ENCODE results near the gene RHCE.
"Not testable (repeated sequence)": the region's sequence is repeated elsewhere in the genome, so short reads cannot be mapped to it uniquely, and the experiment has no call there.

The RHCE gene

DNA sequence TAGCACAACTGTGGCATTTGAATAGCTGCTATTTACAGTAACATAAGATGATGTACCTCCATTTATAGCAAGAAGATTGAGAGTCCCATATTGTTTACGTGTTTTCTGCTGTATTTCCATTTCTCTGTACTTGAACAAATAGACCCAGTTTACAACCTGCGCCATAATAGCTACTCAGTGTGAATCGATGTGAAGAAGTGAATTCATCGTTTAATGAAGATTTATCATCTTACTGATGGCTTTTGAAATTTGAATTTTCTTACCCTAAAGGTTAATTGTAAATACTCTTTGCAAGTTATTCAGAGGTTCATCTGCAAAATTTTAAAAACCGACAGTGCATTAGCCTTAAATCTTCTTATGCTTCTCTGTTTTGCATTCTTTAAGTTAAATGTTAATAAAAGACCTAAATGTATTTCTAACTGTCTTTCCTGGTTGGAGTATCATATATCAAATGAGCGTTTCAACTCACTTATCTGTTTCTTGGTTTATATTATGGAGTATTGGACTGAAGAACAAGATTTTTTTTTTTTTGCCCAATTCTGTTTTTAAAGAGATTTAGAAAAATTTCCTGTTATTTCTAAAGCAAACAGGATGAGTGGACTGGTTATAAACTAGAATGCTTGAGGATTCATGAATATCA, 12.2 kb upstream of the RHCE start:
- DNase-seq, result no peak

DNA sequence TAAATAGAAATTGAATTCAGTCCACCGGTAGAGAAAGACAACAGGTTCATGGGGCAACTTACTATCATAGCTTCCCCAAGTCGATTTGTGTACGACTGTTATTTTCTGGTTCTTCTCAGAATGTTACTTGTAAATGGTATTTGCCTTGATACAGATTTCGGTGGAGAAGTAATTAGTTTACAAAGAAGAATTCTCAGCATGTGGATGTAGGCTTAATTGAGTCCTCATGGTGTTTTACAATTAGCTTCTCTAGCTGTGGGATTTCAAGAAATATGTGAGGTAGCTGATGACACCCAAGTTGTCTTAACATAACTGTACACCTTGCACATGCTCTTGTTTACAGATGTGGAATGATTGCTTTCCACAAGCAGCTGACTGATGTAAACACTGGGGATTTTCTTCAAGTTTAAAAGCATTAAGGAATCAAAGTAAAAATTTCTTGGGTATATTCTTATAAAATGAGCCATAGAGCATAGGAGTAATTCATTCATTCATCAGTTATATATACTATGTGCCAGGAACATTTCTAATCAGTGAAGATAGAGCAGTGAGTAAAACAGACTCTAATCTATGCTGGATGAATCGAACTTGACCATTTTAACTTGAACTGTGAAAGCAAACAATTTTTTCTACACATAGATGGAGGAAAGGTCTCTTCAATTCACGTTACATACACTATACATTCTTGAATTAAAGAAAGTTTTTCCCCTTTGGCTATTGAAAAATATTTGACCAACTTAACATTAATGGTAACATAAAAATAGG, 11.5 kb upstream of the RHCE start:
- DNase-seq, result no peak

DNA sequence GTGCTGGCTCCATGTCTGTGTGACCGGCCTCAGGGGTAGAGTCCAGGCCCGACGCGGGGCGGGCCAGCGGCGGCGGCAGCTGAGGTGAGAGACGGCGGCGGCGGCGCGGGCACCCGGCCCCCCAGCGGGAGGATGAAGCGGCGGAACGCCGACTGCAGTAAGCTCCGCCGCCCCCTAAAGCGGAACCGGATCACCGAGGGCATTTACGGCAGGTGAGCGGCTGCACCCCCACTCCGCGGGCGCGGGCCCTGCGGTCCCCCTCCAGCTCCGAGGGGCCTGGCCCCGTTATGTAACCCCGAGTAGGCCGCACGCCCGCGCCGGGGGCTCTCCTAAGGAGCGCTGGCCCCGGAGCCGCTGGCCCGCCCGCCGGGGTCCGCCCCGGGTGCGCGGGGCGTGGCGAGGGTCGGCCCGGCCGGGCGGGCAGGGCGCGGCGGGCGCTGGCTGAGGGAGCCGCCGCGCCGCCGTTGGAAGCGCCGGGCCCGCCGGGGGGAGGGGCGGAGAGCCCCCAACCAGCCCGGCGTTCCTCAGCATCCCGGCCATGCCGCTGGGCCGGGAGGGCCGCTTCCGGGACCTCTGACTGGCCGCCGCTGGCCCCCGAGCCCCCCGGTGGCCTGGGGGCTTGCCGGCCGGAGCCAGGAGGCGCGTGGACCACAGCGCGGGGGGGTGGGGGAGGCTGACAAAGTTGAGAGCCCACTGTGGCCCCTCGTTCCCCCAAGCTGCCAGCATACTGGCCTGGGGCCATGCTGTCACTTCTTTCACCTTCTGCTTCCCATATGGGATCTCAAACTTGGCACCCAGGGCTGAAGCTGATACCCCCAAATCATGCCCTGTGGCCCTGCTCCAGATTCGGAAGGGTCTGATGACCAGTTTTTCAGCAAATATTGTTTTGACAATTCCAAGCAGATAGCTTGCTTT, 10.6 kb upstream of the RHCE start:
- DNase-seq, result peak; percentile 6

DNA sequence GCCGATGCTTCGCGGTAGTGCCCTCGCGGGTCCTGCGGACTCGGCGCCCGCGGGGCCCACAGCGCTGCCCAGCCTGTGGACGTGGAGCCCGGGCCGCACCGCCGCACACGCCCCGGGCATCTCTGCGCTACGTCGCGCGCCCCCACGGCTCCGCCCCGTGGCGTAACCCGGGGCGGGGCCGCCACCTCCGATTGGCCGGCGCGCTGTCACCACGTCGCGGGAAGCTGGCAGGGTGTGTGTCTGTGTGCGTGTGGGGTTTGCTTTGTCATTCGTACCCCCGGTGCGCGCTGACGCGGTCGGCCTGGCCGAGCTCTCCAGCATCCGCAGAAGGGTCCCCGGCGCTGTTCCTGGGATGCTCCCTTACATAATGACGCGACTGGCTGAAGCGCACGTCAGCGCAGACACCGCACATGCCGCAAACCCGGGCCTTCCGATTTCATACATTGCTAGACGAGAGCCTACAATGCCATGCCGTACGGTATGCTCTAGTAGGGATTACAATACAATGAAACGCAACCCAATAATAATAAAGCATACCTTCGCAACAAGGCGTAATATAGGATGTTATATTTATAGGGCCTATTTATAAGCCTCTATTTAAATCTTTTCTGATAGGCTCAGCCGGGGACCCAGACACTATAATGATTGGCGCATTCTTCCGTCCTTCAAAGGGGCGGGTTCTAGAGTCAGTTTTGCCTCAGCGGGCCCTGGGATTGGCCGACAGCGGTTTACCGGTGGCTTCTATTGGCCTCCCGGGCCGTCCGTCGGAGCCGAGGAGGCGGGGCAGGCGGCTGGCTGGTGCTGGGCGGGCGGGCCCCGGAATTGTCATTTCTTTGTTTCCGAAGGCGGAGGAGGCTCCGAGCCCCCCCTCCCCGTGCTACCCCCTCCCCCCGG, 9.7 kb upstream of the RHCE start, which contains the start of gene MACO1:
Gene MACO1, plus strand, starts transcription at position 825 of the 894 bp plus-strand sequence. CDS start 202 bp downstream, outside the sequence.
- DNase-seq, result peak; percentile 97

DNA sequence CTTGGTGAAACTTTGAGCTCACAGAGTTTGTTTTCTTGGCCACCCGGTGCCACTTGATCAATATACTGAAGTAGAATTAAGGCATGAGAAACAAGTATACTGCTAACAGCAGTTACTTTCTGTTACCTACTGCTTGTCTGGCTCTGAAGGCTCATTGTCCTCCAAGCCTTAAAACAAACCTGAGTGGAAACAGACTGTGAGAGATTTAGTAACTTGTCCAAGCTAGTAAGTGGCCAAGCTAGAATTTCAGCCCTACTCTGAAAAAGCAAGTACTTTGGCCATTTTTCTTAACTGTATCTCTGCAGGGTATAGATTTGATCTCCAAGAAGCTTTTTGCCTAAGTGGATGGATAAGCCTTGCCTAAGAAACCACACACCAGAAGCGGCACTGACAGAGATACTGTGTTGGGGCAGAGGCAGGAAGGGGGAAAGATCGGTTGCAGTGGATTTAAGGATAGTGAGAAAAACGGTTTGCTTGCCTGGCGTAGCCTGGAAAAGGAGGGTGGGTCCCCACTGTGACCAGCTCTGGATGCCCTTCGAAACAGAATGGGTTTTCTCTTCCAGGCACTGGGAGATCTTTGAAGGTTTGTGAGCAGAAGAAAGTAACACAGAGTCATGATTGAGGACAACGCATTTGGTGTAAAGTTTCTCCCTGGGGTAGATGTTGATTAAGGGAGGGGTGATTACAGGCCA, 8.0 kb upstream of the RHCE start:
- DNase-seq, result no peak

DNA sequence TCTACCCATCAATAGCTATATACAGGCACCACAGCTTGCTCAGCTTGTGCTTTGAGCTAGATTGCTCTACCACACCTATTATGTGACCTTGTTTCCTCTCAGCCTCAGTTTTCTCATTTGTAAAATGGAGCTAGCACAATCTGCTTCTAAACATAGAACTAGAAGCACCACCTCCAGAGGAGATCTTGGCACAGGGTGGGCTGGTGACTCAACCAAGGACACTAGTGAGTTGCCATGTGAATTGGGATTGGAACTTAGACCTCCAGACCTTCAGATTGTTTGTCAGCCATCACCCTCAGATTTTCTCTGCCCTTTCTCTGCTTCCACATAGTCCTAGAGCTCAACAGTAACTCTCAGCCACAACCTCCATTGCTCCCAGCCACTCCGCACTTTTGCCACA, 7.1 kb upstream of the RHCE start:
- no peak for DNase-seq

DNA sequence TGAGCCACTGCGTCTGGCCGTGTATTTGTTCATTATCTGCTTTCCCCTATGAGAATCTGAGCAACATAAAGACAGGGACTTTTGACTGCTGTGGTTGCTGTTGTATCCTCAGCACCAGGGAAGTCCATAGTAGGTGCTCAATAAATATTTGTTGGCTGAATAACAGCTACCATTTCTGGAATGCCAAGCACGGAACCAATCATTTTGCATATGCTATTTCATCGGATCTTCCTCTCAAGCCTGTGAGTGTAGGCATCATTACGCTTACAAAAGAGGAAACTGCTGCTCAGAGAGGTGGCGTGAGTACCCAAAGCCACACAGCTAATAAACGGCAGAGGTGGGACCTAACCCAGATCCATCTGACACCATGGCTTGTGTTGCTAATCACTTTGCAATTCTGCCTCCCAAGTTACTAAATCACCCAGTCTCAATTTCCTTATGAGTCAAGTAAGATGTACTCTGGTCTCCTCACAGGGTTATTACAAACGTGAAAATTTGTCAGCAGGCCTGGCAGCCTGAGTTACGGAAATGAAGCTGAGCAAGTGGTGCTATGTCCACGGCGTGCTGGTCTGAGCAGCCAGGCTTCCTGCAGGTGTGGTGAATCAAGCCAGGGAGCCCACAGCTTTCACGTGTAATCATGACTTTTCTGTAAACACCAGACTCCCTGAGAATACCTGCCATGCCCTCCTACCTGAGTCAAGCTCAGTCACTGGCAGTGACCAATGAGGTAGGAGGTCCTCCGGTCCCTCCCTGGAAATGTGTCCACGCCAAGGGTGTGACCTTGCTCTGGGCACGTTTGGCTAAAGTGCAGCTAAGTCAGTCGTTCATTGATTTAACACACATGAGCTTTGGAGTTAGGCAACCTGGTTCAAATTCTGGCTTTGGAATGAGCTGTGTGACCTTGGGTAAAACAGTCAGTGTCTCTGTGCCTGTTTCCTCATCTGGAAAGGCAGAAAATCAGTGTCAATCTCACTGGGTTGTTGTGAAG, 4.8 kb upstream of the RHCE start:
- no peak for DNase-seq

DNA sequence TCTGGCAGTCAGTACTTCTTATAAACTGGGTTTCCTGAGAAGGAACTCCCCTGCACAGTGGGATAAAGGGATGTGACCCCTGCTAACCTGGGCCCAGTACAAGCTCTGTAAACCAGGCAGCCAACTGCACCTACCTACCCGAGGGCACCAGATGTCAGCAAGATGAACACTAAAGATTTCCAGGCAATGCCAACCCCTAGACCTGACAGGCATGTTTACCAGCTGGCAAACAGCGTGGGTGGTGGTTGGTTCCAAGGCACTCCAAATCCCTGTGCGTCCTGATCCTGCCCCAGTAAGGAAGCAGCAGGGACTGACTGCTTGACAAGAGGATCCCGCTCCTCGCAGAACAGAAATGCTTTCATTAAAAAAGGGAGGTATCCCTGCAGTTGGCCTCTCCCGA, 2.6 kb upstream of the RHCE start:
- not testable (repeated sequence) for DNase-seq

DNA sequence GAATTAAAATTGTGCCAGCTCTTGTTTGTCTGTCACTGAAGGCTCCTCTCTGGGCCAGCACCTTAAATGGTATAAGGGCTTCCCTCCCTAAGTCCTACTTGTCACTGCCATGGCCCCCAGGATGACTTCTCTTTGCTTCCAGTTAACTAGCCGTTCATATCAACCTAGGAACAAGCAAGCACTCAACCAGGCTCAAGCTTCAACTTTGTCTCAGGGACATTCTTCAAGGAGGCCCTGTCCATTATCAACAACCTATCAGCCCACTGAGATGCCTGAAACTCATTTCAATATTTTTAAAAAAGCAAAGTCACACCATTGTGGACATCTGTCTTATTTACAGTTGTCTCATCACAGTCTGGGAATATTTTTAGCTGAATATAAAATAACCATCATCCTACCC, 1.3 kb downstream of the RHCE start:
- DNase-seq, result not testable (repeated sequence)

DNA sequence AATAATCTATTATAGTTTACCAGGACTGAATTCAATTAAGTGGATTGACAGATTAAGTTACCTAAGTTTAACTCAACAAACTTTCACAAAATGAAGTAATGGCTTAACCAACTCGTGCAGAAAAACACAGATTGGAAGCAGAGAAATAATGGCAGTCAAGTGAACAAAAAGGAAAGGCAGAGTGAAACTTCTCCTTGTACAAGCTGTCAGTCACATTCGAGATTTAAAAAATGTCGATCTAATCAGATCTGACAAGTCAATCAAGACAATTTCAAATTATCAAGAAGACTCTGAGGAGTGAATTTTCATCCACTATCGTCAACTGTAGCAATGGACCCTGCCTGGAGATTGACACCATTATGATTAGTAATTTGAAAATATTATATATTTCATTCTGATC, 3.3 kb downstream of the RHCE start:
- DNase-seq, result not testable (repeated sequence)

DNA sequence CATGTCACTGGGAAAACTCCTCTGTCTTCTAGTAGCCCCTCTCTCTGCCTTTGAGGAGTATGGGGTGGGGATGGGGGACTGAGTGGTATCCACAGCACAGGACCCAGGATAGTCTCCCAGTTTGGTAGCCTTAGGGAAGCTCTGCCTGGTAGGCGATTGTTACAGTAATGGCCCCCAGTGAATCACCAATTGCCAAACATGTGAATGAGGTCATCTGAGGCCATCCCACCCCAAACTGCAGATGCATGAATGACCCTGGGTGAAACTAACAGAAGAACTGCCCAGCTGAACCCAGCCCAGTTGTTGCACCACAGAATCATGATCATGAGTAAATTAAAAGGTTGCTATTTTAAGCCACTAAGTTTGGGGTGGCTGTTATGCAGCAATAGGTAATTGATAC, 6.0 kb downstream of the RHCE start:
- DNase-seq, result not testable (repeated sequence)

DNA sequence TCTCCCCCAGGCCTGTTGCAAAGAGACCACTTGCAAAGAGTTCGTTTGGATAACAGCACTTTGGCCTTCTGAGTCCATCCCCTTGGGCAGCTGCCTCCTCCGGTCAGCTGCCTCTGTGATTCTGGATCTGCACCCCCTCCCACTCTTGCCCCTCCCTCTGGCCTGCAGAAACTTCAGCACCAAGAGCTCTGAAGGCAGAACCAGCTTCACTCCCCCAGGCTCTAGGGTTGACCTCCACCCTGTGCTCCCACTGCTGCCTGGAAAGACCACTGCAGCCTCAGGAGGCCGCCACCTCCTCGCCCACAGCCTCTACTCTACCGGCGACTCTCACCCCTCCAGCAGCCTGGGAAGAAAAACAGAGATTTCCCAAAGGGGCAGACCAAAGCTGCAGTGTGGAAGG, 6.5 kb downstream of the RHCE start:
- not testable (repeated sequence) for DNase-seq

DNA sequence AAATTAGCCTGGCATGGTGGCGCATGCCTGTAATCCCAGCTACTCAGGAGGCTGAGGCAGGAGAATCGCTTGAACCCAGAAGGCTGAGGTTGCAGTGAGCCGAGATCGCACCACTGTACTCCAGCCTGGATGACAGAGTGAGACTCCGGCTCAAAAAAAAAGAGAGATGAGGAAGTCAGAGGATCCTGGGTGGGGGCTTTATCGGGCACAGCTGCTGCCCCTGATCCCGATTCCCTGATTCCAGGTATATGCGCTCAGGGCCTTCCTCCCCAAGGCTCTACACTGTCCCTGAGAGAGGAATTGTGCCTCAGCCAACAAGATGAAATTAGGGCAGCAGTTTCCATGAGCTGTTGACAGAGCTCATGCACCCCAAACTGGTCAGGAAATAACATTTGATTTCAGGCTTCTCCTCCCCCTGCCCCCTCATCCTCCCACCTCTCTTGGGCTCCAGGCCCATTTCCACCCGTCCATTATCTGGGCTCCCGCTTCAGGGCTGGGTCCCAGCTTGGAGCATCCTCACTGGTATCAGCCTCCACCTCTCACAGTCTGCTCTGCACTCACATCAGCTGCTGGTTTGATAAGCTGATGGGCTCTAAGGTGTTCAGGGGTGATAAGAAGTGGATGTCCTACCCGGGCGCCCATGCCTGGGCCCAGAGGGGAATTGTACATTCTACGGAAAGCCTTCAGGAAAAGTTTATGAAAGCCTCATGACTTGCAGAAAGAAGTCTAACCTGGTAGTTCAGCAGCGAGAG, 7.6 kb downstream of the RHCE start:
- not testable (repeated sequence) for DNase-seq

DNA sequence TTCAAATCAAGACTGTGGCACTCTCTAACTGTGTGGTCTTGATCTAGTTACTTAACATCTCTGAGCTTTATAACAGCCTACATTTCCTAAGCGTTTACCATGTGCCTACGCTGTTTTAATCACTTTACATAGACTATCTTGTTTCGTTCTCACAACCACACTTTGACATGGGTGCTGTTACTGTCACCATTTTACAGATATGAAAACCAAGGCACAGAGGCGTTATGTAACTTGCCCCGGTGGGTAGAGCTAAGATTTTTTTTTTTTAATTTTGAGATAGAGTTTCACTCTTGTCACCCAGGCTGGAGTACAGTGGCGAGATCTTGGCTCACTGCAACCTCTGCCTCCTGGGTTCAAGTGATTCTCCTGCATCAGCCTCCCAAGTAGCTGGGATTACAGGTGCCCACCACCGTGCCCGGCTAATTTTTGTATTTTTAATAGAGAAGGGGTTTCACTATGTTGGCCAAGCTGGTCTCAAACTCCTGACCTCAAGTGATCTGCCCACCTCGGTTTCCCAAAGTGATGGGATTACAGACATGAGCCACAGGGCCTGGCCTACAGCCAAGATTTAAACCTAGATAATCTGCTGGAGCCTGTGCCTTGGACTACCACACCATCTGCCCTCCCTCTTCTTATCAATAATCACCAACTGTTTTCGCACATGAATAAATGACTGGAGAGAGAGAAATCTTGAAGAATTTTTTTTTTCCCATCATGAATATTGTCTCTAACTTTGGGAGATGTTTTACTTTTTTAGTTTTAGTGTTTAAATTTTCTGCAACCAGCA, 10.8 kb downstream of the RHCE start:
- not testable (repeated sequence) for DNase-seq

DNA sequence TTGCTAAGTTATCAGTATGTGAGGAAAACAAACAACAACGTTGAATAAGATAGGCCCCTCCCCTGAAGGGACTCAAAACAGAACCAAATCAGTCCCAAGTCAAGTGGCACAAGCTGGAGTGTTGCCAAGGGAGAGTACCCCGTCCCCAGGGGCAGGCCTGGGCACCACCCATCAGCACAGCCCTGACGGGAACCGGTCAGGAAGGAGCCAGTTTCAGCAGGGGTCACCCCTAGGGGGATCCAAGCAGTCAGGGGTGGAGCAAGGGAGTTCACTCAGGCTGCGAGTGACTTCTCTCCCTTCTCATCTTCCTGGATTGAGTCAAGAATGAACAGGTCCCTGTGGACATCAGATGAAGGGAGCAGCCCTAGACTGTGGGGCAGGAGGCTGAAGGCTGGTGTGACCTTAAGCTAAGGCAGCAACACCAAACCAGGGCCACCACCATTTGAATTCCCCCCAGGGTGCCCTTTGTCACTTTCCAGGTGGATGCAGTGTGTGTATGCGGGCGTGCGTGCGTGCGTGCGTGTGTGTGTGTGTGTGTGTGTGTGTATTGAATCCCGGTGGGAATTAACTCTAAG, 14.8 kb downstream of the RHCE start:
- not testable (repeated sequence) for DNase-seq

DNA sequence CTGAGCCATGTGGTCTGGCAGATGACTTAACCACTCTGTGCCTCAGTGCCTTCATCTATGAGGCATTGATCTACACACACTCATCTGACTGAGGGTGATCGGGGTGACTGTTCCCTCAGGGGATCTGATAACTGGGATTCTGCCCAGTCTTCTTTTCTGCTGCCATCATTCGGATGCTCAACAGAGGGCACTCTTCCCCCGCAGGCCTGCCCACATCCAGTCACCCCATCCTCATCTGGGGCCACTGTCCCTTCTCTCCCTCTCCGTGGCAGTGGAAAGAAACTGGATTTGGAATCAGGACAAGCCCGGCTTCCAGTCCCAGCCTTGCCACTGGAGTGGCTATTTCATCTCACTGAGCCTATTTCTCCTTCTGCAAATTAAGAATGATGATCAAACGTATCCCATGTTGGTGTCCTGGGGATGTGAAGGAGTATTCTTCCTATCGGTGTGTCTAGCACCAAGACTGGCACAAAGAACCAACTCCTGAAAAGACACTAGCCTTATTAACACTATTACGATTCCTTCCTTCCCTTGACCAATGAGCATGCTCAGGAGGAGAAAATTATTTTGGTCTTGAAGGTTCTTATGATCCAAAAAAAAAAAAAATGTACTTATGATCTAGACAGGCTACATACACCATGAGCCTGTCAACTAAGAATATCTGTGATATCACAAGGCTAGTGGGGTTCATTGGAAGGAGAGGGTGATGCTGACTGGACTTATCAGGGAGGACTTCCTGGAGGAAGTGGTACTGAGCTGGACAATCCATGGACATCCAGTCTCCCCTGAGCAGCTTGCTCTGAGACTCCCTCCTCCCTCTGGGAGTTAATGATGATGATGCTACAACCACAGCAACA, 17.4 kb downstream of the RHCE start:
- peak; percentile 7 for DNase-seq

DNA sequence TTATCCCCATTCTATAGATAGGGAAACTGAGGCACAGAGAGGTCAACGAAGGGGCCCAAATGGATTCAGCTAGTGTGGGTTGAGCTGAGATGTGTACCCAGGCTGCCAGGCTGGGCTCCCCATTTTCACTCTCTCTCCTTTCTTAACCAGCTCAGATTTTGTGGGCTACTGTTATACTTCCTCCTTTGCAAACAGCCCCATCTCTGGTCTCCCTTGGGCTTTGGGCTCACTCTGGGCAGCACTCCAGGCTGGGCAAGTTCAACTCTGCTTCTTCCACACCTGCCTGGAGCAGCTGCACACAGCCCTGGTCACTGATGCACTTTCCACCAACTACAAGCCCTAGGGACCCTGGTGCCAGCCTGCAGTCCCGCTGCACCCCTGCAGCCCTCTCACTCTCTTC, 22.5 kb downstream of the RHCE start:
- DNase-seq, result not testable (repeated sequence)

Data from activated naive CD4-positive, alpha-beta T cell treated with Interleukin-2 at 50 U/mL for 16 hours (primary cell).